SKM-1 treated with dmso at 0.1 percent for 144 hours (cell line): ENCODE results near the gene IL5.
"Not testable (repeated sequence)": the region's sequence is repeated elsewhere in the genome, so short reads cannot be mapped to it uniquely, and the experiment has no call there.

Experiments
- DNase-seq: peaks from one replicate; lab custom pipeline; 2025; ENCODE audit not compliant: unreplicated experiment; lab: John Stamatoyannopoulos, UW

IL5 gene

DNA sequence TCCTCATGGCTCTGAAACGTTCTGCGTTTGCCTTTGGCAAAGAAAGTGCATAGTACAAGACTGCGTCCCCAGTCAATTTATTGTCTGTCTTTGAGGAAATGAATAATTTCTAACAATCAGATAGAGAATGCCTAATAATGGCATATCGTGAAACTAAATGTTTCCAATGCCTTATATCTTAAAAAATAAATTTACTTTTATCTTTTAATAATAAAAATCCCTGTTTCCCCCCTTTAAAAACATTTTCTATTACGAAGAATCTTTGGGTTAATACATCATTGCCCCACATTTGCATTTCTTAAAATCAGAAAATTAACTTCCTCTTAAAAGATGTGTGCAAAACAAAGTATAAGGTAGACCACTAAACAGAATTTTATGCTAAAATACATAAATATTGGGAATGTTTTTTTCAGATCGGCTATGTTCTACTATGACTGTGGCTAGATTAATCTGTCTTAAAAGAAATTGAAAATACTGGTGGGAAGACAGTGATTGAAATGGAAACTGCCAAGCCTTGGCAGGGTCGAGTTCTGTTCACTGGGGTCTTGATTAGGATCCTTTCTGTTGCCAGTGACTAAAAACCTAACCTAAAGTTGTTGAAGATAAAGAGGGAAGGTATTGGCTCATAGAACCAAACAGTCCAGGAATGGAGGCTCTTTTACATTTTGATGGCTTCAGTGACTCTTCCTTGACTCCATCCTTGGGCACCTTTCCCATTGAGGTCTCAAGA is at the start of gene IL5:
Gene IL5, minus strand, starts transcription at position 51 of the 730 bp plus-strand sequence. Its CDS starts 44 bp downstream, at position 7.
- DNase-seq, result no peak

DNA sequence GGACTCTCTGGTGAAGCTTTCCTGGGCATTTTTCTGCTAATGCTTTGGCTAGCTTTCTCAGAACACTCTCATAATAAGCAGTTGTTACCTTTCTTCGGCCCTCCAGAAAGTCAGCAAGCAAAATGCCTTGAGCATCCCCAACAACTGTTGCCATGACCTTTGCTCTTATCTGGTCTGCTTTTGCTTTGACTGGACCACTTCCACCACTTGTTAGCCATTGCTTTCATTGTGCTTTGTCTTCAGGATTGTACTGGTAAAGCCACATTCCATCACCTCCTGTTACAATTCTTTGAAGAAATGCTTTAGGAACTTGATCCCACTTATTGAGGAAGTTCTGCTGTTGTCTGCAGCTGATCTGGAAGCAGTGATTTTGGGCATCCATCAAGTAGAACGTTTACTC is 49.2 kb upstream of the IL5 start:
- DNase-seq, result no peak

DNA sequence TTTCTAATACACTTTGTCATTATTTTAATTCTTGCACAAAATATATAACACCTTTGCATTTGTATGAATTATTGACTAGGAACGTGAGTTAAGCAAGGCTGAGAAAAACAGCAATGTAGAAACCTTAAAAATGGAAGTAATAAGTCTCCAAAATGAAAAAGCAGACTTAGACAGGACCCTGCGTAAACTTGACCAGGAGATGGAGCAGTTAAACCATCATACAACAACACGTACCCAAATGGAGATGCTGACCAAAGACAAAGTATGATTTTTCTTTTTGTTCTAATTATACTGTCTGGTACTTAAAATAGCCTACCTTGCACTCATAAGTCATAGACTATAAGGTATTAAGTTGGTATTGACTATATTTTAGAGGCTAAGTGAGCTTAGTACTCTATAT is 47.8 kb upstream of the IL5 start:
- no peak for DNase-seq

DNA sequence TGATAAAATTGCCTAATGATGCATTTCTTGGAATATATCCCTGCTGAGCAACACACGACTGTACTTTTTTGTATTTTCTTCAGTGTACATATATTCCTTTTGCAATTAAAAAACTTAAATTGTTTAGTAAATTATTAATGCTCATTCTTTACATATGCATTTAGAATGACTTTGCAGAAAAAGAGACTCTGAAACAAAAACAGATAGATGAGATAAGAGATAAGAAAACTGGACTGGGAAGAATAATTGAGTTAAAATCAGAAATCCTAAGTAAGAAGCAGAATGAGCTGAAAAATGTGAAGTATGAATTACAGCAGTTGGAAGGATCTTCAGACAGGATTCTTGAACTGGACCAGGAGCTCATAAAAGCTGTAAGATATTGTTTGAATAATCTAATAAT is 46.1 kb upstream of the IL5 start:
- no peak for DNase-seq

DNA sequence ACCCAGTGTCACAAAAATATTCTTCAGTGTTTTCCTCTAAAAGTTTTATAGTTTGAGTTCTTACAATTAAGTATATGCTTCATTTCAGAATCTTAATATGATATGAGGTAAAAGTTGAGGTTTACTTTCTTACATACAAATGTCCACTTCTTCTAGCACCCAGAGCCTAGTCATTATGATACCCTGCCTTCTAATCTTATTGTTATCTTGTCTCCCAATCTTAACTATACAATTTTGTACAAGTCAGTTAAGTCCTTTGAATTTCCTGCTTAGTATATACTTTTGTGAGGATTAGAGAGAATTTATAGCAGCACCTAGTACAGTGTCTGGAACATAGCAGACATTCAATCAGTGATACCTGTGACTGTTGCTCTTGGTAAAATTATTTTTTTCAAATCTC is 42.7 kb upstream of the IL5 start:
- no peak for DNase-seq

DNA sequence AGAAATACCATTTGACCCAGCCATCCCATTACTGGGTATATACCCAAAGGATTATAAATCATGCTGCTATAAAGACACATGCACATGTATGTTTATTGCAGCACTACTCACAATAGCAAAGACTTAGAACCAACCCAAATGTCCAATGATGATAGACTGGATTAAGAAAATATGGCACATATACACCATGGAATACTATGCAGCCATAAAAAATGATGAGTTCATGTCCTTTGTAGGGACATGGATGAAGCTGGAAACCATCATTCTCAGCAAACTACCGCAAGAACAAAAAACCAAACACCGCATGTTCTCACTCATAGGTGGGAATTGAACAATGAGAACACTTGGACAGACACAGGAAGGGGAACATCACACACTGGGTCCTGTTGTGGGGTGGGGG is 41.2 kb upstream of the IL5 start:
- not testable (repeated sequence) for DNase-seq

DNA sequence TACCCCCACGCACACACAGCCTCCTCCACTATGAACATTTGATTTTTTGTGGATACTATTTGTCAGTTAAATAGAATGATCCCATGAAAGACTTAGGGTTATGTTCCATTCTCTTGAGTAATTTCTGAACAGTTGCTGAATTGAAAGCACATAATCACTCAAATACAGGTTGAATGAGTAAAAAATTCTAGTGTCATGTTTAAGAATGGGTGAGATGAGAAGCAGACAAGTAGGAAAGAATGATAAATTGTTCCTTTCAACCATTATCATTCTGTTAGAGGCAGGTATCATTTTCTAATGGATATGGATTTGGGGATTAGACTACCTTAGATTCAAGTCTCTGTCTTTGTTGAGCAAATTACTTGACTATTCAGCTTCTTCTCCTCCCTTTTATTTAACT is 32.8 kb upstream of the IL5 start:
- DNase-seq, result no peak

DNA sequence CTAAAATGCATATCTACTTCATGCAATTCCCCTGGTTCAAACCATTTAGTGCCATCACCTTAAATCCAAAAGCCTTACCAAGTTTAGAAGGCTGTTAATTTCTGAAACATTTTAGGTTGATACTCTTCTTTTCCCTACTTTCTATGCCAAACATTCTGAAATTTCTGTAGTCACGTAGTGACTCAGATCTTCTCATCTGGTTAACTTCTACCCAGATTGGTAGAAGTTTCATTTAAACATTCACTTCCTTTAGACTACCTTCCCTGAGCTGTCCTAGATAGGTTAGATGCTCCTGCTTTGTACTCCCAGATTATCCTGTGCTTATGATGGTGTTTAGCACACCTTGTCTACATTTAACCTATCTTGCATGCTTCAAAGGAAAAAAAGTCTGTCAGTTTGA is 23.3 kb upstream of the IL5 start:
- no peak for DNase-seq

DNA sequence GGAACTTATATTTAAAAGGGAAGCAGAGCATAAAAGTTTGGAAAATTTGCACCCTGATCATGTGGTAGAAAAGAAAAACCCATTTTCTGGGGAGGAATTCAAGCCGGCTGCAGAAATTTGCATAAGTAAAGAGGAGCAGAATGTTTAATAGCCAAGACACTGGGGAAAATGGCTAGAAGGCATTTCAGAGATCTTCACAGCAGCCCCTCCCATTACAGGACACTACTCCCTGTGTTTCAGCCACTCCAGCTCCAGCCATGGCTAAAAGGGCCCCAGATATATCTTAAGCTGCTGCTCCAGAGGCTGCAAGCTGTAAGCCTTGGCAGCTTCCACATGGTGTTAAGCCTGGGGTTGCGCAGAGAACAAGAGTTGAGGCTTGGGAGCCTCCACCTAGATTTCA is 21.2 kb upstream of the IL5 start:
- not testable (repeated sequence) for DNase-seq

DNA sequence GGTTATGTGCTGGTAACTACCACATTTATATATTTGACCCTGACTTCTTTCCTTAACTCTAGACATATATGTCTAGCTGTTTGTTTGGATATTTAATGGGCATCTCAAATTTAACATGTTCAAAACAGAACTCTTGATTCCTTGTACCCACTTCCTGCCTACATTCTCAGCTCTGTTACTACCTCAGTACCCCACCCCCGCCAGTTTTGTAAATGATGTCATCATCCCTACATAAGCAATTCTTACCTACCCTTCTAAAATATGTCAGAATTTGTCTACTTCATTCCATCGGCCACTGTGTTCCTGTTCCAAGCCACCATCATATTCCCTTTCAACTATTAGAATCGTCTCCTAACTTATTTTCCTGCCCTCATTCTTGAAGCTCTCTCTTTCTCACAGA is 18.3 kb upstream of the IL5 start:
- no peak for DNase-seq

DNA sequence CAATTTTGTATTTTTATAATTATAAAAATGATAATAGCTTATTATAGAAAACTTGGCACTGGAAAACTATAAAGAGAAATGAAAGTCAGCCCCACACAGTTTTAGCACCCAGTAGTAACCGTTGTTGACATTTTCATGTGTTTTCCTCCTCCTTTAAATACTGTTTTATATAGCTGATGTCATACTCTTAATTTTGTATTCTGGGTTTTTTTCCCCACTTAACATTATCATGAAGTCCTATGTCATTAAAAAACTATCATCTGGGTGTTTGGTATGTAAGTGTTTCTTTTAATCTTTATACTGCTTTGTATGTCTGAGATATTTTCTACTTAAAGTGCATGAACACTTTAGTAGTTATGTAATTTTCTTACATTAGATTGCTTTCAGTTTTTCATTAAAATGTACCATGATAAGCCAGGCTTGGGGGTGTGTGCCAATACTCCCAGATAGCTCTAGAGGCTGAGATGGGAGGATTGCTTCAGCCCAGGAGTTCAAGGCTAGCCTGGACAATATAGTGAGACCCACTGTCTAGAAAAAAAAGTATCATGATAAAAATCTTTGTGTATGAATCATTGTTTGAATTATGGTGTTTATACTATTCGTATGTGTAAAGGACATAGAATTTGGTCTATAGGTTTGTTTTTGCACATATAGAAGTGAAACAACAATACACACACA is 16.2 kb upstream of the IL5 start:
- DNase-seq, result no peak

DNA sequence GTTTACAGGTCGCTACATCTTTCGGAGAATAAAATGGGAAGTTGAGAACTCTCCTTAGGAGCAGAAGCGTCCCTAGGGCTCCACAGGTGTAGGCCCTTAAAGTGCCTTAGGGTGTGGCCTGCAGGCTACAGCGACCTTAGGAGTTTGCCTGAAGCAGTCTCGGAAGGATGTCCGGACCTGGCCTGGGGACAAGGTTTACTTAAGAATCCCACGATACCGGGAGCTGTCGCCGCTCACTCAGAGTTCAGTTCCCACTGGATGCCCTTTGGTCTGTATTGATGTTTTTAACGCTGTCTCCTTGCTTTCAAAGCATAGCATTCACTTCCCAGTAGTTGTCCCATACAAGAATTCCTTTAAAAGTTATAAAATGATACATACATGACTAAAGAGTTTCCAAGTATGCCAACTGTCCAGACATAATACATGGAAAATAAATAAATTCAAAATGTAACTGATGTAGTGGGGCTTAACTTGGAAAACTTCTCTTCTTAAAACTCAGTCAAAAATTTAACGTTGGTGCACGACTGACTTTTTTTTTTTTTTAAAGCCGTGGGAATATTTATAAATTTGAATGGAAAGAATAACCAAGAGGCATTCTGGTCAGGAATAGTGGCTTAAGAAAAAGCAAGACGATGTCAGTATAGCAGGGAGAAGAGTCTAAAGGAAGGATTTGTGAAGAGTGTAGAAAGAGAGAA is 14.3 kb upstream of the IL5 start:
- DNase-seq, result peak; percentile 38

DNA sequence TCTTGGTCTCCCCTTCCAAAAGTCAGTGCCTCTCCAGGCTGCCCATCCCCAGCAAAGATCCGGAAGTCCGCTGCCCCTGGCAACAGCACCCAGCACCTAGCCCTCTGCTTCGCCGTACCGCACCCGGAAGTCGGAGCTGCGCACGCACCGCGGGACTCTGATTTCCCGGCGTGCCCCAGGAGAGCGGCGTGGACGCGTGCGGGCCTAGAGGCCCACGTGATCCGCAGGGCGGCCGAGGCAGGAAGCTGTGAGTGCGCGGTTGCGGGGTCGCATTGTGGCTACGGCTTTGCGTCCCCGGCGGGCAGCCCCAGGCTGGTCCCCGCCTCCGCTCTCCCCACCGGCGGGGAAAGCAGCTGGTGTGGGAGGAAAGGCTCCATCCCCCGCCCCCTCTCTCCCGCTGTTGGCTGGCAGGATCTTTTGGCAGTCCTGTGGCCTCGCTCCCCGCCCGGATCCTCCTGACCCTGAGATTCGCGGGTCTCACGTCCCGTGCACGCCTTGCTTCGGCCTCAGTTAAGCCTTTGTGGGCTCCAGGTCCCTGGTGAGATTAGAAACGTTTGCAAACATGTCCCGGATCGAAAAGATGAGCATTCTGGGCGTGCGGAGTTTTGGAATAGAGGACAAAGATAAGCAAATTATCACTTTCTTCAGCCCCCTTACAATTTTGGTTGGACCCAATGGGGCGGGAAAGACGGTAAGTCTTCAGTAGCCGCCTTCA is 13.6 kb upstream of the IL5 start, which contains the start of gene RAD50:
Gene RAD50, plus strand, starts transcription at position 215 of the 715 bp plus-strand sequence. Its CDS starts 348 bp downstream, at position 563.
- peak; percentile 95 for DNase-seq

DNA sequence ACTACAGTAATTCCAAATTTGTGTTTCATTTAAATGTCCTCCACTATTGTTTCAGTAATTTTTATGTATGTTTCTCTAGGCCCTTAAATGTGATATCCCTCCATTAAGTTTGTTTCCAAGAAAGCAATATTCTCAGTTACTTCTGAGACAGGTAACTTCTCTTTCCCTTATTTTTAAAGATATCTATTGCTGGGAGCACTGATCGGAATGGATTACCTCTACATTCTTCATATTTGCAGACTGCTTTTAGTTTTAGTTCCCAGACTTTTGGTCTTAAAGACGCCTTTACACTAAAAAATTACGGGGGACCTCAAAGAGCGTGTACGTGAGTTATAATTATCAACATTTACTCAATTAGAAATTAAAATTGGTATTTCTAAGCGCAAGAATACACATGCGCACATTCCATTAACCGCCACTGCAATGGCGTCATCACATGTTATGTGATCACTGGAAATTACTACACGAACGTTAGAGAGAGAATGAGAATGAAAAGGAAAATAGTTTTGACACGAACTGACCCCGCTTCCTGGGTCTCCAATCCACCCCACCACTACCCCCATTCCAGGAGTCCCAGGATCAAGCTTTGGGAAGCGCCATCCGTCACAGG is 12.9 kb upstream of the IL5 start:
- no peak for DNase-seq

DNA sequence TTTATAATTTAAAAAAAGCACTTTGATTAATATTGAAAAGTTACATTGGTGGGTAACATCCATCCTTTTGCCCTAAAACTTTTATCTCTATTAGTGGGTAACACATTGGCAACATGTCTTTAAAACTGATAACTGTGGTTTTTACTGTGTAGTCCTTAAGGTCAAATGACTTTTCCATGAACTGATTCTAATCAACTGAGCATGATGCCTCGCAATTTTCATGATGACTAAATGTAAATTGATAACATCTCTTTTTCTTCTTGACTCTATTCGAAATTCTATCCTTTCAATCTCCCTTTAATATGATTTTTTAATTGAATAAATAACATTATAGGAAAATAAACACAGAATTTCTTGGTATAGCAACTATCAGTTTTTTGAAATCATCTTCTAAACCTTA is 6.3 kb upstream of the IL5 start:
- no peak for DNase-seq

DNA sequence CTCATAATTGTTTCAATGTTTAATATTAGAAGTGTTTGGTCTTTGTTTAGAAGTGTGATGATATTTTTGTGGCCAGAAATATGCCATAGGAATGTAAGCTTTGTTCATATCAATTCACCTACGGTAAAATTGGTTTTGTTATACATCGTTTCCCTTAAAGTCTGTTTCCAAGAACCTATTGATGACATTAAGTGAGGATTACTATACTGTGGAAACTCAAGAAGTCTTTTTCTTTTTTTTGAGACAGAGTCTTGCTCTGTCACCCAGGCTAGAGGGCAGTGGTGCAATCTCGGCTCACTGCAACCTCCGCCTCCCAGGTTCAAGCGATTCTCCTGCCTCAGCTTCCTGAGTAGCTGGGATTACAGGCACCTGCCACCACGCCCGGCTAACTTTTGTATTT is 5.5 kb upstream of the IL5 start:
- not testable (repeated sequence) for DNase-seq

DNA sequence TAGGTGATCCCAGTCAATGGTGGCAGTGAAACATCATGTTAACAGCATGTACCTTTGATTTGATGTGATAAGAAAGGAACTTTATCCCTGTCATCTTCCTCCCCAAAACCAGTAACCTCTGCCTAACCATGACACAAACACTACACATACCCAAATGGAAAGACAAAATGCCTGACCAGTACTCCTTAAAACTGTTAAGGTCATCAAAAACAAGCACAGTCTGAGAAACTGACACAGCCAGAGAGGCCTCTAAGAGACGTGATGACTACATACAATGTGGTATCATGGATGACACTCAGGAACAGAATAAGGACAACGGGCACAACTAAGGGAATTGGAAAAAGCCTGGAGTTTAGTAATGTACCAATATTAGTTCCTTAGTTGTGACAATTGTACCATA is 3.9 kb upstream of the IL5 start:
- no peak for DNase-seq

DNA sequence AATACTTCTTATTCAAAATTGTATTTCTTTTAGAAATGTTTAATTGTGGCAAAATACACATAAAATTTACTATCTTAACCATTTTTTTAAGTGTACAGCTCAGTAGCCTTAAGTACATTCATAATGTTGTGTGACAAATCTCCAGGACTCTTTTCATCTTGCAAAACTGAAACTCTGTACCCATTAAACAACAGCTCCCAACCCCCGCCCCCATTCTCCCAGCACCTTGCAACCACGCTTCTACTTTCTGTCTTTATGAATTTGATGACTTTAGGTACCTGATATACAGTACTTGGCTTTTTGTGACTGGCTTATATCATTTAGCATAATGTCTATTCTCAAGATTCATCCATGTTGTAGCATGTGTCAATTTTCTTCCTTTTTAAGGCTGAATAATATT is 2.8 kb upstream of the IL5 start:
- no peak for DNase-seq

DNA sequence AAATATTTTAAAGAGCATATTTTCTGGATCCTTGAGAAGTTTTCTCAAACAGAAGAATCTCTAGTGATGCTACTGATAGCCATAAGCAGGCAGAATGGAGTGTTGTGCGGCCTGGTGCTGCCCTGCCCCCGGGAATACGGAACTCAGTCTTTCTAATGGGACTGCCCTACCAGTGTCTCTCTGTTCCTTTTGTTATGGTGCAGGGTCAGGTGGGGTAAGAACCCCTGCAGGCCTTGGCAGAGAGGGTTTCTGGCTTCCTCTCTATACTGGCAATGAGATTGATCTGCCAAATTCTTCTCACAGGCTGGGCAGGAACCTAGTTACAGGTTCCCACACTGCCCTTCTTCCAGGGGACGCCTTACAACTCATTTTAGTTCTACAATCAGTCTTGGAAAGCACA is 2.6 kb downstream of the IL5 start:
- no peak for DNase-seq

DNA sequence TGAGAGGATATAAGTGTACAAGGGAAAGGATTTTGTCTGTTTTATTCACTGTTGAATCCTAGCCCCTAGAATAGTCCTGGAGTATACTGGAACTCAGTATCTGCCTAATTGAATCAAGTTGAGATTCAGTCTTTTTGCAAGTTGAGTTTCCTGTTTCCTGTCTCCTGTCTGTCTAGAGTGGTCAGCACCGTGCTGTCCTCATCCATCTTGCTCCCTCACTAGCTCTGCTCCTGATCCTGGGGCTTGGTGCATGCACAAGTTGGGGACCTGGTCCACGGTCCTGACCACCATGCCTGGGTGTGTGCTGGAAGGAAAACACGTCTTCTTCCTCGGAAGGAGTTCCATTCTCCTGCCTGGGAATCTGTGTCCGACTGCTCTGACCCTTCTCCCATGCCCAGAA is 3.2 kb downstream of the IL5 start:
- DNase-seq, result no peak

DNA sequence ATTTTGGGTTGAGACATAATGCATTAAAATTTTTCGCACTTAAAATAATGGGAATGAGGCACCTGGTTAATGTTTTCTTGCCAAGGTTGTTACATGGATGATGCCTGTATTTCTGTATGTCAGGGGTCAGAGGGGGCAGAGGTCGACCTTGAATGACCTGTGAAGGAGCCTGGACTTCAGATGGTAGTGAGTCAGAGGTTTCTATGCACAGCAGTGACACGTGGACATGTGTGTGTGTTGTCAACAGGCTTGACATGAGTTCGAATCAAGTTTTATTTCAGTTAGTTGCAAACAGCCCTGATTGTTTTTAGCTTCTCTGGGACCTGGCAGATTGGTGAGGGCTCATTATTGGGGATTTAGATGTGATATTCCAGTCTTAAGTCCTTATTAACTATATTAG is 3.6 kb downstream of the IL5 start:
- no peak for DNase-seq
